GM12872 (cell line): ENCODE measurements around the gene PCDHGB7.

ENCODE experiments used
- CTCF ChIP-seq: IDR thresholded peaks from 3 replicates; pipeline ENCODE4 v1.5.1; 2011; ENCODE audit warnings: low read depth, mild to moderate bottlenecking, low read length, moderate library complexity; ENCODE audit not compliant: insufficient read depth

Gene PCDHGB7

GRCh38 chr5:141393267-141393666, 24.2 kb upstream of the PCDHGB7 start:
- no peak for TF ChIP-seq CTCF

- peak; percentile 36; the same call in 1 of the 3 replicates for TF ChIP-seq CTCF
These were observed 19.5 kb upstream of the PCDHGB7 start, which contains the start of gene PCDHGB5 for GRCh38 chr5:141397756-141398551. PCDHGB5 (plus strand) TSS chr5:141397947; CDS start chr5:141398128, 181 bp downstream.

- no peak for TF ChIP-seq CTCF
These were observed 18.9 kb upstream of the PCDHGB7 start for GRCh38 chr5:141398608-141399007.

GRCh38 chr5:141399555-141400258, 17.8 kb upstream of the PCDHGB7 start:
- TF ChIP-seq CTCF = no peak

- TF ChIP-seq CTCF = peak; percentile 52
These were observed 14.8 kb upstream of the PCDHGB7 start, which contains the start of gene PCDHGA9 for GRCh38 chr5:141402553-141403243. PCDHGA9 (plus strand) TSS chr5:141402778; CDS start chr5:141402953, 175 bp downstream.

GRCh38 chr5:141403387-141403786, 14.1 kb upstream of the PCDHGB7 start:
- no peak for TF ChIP-seq CTCF
